Measurements from ENCODE around the gene TRAPPC6A.
"Not testable (repeated sequence)": the region's sequence is repeated elsewhere in the genome, so short reads cannot be mapped to it uniquely, and the experiment has no call there.

Gene TRAPPC6A

DNA sequence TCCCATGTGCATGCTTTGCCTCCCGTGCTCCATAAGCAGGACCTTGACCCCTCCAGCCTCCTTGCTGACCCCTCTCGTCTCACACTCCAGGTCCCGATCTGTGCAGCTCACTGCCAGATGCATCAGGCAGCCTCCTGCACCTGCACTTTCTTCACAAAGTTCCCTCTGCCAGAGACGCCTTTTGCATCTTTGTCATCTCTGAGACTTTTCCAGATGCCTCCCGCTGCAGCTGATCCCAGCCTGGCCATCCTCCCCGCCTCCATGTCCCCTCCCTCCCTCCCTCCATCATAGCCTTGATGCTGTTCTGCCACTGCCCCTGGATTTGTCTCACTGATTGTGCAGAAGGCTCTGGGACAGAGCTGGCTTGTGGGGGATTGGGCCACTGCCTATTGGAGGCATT is 55.2 kb downstream of the TRAPPC6A start:
- no peak for TF ChIP-seq HDGF (IDR thresholded peaks at IDR 0.05; ENCODE audit: borderline replicate concordance)
- TF ChIP-seq L3MBTL2 (conservative IDR thresholded peaks at IDR 0.05): no peak
- no peak for TF ChIP-seq SP1 (IDR thresholded peaks at IDR 0.05)
- TF ChIP-seq NFRKB (IDR thresholded peaks at IDR 0.05): no peak
- TF ChIP-seq FOXK2 (IDR thresholded peaks at IDR 0.05): no peak
- TF ChIP-seq CTBP1 (IDR thresholded peaks at IDR 0.05; ENCODE audit: borderline replicate concordance): no peak
- no peak for TF ChIP-seq BHLHE40 (IDR thresholded peaks at IDR 0.05; ENCODE audit: borderline replicate concordance)
- TF ChIP-seq, protein P1, sequence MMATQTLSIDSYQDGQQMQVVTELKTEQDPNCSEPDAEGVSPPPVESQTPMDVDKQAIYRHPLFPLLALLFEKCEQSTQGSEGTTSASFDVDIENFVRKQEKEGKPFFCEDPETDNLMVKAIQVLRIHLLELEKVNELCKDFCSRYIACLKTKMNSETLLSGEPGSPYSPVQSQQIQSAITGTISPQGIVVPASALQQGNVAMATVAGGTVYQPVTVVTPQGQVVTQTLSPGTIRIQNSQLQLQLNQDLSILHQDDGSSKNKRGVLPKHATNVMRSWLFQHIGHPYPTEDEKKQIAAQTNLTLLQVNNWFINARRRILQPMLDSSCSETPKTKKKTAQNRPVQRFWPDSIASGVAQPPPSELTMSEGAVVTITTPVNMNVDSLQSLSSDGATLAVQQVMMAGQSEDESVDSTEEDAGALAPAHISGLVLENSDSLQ (IDR thresholded peaks at IDR 0.05): no peak
- no peak for TF ChIP-seq SUZ12 (IDR thresholded peaks at IDR 0.05)
- TF ChIP-seq LEF1 (IDR thresholded peaks at IDR 0.05; ENCODE audit: borderline replicate concordance): no peak
- TF ChIP-seq TARDBP (IDR thresholded peaks at IDR 0.05): no peak
- TF ChIP-seq FOXM1 (IDR thresholded peaks at IDR 0.05; ENCODE audit: borderline replicate concordance): no peak
- TF ChIP-seq ZNF384 (IDR thresholded peaks at IDR 0.05): no peak
- no peak for TF ChIP-seq ARNT (IDR thresholded peaks at IDR 0.05)
- TF ChIP-seq ELF4 (IDR thresholded peaks at IDR 0.05): no peak
- no peak for TF ChIP-seq FOXA1 (IDR thresholded peaks at IDR 0.05)
- DNase-seq (ENCODE audit: extremely low spot score): no peak
- CTCF ChIA-PET: no interaction called here
- POLR2A ChIA-PET: no interaction called here

DNA sequence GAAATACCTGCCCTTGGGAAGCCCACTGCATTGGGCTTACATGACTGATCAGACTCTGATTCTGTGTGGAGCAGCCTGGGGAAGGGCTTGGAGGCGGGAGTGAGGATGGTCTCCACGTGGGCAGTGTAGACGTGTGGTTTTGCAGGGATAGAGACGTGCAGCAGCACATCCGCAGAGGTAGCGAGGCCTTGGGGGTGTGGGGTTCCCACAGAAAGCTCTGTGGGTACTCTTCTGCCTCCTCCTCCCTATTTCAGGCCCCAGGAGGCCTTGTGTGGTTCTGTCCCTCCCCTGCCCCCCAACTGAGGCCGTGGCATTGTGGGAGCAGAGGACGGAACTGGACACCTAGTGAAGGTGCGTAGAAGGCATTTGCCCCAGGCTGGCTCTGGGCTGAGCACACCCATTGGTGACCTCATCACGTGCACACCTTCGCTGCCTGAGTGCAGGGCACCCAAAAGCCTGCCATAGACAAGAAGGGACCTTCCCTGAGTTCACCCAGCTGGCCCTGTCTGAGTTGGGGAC is 56.2 kb downstream of the TRAPPC6A start:
- POLR2A ChIA-PET: no interaction called here
- DNase-seq (ENCODE audit: extremely low spot score): no peak
- TF ChIP-seq FOXA1 (IDR thresholded peaks at IDR 0.05) (no peak), SUZ12 (IDR thresholded peaks at IDR 0.05) (no peak), ZNF384 (IDR thresholded peaks at IDR 0.05) (no peak), NFRKB (IDR thresholded peaks at IDR 0.05) (no peak), ELF4 (IDR thresholded peaks at IDR 0.05) (no peak), LEF1 (IDR thresholded peaks at IDR 0.05; ENCODE audit: borderline replicate concordance) (no peak), BHLHE40 (IDR thresholded peaks at IDR 0.05; ENCODE audit: borderline replicate concordance) (no peak), L3MBTL2 (conservative IDR thresholded peaks at IDR 0.05) (no peak), TARDBP (IDR thresholded peaks at IDR 0.05) (no peak), CTBP1 (IDR thresholded peaks at IDR 0.05; ENCODE audit: borderline replicate concordance) (no peak), FOXK2 (IDR thresholded peaks at IDR 0.05) (no peak), ARNT (IDR thresholded peaks at IDR 0.05) (no peak), FOXM1 (IDR thresholded peaks at IDR 0.05; ENCODE audit: borderline replicate concordance) (no peak)
- TF ChIP-seq, protein P1 (IDR thresholded peaks at IDR 0.05): no peak
- CTCF ChIA-PET: no interaction called here

DNA sequence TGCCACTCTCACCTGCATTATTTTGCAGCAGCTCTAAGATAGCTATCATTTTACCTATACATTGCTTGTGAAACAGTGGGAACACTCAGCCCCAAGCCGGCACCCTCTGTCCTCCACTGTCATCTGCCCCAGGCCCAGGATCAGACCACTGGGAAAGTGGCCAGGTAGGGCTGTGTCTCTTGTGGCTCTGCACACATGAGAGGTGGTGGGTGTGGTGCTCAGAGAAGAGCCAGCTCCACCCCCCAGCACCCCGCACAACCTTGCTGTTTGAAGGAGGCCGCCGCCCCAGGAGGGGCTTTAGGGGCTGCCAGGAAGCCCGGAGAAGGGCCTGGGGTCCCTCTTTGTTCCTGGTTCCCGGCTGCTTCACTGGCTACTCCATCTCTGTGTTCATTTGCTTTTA is 58.5 kb downstream of the TRAPPC6A start:
- no peak for TF ChIP-seq LEF1 (IDR thresholded peaks at IDR 0.05; ENCODE audit: borderline replicate concordance)
- TF ChIP-seq TARDBP (IDR thresholded peaks at IDR 0.05): no peak
- no peak for TF ChIP-seq L3MBTL2 (conservative IDR thresholded peaks at IDR 0.05)
- TF ChIP-seq HDGF (IDR thresholded peaks at IDR 0.05; ENCODE audit: borderline replicate concordance): no peak
- TF ChIP-seq SP1 (IDR thresholded peaks at IDR 0.05): no peak
- TF ChIP-seq BHLHE40 (IDR thresholded peaks at IDR 0.05; ENCODE audit: borderline replicate concordance): no peak
- TF ChIP-seq NFRKB (IDR thresholded peaks at IDR 0.05): no peak
- TF ChIP-seq SUZ12 (IDR thresholded peaks at IDR 0.05): no peak
- TF ChIP-seq CTBP1 (IDR thresholded peaks at IDR 0.05; ENCODE audit: borderline replicate concordance): no peak
- TF ChIP-seq, protein P1 (IDR thresholded peaks at IDR 0.05): no peak
- TF ChIP-seq FOXK2 (IDR thresholded peaks at IDR 0.05): no peak
- no peak for TF ChIP-seq ELF4 (IDR thresholded peaks at IDR 0.05)
- TF ChIP-seq FOXM1 (IDR thresholded peaks at IDR 0.05; ENCODE audit: borderline replicate concordance): no peak
- no peak for TF ChIP-seq FOXA1 (IDR thresholded peaks at IDR 0.05)
- no peak for TF ChIP-seq ARNT (IDR thresholded peaks at IDR 0.05)
- TF ChIP-seq ZNF384 (IDR thresholded peaks at IDR 0.05): no peak
- ChIA-PET POLR2A (interaction anchor here (1.9 kb wide), 1 partner anchor 28 kb away, joined by 10 read pairs; no protein-coding TSS in a partner anchor), CTCF (no interaction called here)
- DNase-seq (ENCODE audit: extremely low spot score): no peak

DNA sequence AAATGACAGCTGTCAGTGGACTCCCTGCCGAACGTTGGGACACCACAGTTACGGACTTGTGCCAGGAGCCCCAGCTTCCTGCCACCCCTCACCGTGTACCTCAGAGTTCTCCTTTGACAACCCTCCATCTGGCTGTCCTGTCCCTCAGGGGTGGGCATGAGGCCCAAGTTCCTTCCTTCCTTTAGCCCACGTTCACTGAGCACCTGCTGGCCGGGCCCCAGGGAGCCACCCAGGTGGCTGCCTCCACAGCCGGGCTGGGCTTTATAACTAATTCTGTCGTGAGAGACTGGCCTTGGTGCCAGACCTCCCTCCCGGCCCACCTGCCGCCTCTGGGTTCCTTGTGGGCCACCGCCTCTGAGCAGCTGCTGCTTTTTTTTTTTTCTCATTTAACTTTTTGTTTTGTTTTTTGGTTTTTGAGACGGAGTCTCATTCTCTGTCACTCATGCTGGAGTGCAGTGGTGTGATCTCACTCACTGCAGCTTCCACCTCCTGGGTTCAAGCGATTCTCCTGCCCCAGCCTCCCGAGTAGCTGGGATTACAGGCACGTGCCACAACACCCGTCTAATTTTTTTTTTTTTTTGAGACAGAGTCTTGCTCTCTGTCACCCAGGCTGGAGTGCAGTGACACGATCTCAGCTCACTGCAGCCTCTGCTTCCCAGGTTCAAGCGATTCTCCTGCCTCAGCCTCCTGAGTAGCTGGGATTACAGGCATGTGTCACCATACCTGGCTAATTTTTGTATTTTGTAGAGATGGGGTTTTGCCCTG is 59.3 kb downstream of the TRAPPC6A start:
- CTCF ChIA-PET; DNase-seq (ENCODE audit: extremely low spot score): not testable (repeated sequence)
- TF ChIP-seq, protein P1 (IDR thresholded peaks at IDR 0.05): peak; percentile 1; the same call in 1 of the 2 replicates
- POLR2A ChIA-PET: interaction anchor here (1.9 kb wide), 1 partner anchor 27 kb away, joined by 10 read pairs; no protein-coding TSS in a partner anchor

DNA sequence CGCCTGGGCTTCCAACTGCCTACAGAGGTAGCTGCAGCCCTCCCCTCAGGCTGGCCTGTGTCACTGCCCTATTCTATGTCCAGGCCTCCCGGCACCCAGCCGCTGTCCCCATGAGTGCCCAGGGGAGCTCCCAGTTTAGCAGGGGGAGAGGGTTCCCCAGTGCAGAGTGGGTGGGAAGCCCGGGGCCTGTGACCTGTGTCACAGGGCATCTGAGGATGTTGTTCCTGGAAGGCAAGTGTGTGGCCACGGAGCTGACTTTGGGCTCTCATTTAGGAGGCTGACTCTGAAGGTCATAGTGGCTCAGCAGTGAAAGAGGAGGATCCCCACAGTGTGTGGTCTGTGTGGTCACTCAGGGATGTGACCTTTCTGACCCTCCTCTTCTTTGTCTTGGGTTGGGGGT is 59.9 kb downstream of the TRAPPC6A start:
- no peak for DNase-seq (ENCODE audit: extremely low spot score)
- ChIA-PET POLR2A (interaction anchor here (1.9 kb wide), 1 partner anchor 26 kb away, joined by 10 read pairs; no protein-coding TSS in a partner anchor), CTCF (no interaction called here)
- TF ChIP-seq ARNT (IDR thresholded peaks at IDR 0.05): no peak
- no peak for TF ChIP-seq NFRKB (IDR thresholded peaks at IDR 0.05)
- no peak for TF ChIP-seq SP1 (IDR thresholded peaks at IDR 0.05)
